ENCODE data around the gene PADI6.

Gene PADI6

DNA sequence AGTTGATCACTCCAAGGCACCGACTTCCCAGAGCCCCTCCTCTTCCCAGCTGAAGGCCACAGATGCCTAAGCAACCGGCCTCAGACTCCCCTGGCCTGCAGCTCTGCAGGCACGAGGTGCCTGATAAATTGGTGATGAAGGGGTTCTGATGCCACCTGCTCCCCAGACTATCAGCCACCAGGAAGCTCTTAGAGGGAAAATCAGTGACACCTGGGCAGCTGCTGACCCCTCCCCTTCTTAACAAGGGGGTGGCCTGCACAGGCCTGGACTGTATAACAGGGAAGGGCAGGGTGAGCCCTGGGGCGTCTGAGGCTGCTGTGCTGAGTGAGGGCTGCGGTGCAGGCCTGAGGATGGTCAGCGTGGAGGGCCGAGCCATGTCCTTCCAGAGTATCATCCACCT is at the start of gene PADI6:
PADI6 (plus strand) TSS at position 301 of the 400 bp plus-strand sequence; CDS start at position 351, 50 bp downstream.
- no peak within 1 kb of the TSS for H3K4me3 ChIP-seq (ENCODE audit: low read depth, low read length)
- TF ChIP-seq, protein P1, sequence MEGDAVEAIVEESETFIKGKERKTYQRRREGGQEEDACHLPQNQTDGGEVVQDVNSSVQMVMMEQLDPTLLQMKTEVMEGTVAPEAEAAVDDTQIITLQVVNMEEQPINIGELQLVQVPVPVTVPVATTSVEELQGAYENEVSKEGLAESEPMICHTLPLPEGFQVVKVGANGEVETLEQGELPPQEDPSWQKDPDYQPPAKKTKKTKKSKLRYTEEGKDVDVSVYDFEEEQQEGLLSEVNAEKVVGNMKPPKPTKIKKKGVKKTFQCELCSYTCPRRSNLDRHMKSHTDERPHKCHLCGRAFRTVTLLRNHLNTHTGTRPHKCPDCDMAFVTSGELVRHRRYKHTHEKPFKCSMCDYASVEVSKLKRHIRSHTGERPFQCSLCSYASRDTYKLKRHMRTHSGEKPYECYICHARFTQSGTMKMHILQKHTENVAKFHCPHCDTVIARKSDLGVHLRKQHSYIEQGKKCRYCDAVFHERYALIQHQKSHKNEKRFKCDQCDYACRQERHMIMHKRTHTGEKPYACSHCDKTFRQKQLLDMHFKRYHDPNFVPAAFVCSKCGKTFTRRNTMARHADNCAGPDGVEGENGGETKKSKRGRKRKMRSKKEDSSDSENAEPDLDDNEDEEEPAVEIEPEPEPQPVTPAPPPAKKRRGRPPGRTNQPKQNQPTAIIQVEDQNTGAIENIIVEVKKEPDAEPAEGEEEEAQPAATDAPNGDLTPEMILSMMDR (IDR thresholded peaks at IDR 0.05; ENCODE audit: low read depth, low read length): no peak
- no peak for TF ChIP-seq POLR2A (IDR thresholded peaks at IDR 0.05; ENCODE audit: extremely low read depth, insufficient read length)
- TF ChIP-seq, protein P2, sequence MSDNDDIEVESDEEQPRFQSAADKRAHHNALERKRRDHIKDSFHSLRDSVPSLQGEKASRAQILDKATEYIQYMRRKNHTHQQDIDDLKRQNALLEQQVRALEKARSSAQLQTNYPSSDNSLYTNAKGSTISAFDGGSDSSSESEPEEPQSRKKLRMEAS (IDR thresholded peaks at IDR 0.05; ENCODE audit: low read depth, low read length): no peak
- no peak for TF ChIP-seq MYC (IDR thresholded peaks at IDR 0.05; ENCODE audit: low read depth, low read length)
- DNase-seq (ENCODE audit: low read depth): no peak

DNA sequence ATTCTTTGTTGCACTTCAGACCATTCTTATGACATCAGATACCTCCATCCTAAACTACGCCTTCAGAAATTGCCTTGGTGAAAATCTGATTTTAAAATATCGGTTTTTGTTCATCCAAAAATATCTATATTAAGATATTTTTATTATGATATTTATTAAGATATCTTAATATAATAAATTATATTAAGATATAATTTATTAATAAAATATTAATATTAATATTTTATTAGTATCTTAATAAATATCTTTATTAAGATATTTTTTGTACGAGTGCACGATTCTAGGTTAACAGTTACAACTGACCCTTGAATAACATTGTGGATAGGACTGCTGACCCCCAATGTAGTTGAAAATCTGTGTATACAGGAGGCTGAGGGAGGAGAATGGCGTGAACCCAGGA is 43.1 kb upstream of the PADI6 start:
- DNase-seq (ENCODE audit: low read depth): no peak
- TF ChIP-seq POLR2A (IDR thresholded peaks at IDR 0.05; ENCODE audit: extremely low read depth, insufficient read length) (no peak), MYC (IDR thresholded peaks at IDR 0.05; ENCODE audit: low read depth, low read length) (no peak)
- TF ChIP-seq, protein P2 (IDR thresholded peaks at IDR 0.05; ENCODE audit: low read depth, low read length): no peak
- TF ChIP-seq, protein P1 (IDR thresholded peaks at IDR 0.05; ENCODE audit: low read depth, low read length): no peak
- no peak overlapping the region for H3K4me3 ChIP-seq (ENCODE audit: low read depth, low read length)

DNA sequence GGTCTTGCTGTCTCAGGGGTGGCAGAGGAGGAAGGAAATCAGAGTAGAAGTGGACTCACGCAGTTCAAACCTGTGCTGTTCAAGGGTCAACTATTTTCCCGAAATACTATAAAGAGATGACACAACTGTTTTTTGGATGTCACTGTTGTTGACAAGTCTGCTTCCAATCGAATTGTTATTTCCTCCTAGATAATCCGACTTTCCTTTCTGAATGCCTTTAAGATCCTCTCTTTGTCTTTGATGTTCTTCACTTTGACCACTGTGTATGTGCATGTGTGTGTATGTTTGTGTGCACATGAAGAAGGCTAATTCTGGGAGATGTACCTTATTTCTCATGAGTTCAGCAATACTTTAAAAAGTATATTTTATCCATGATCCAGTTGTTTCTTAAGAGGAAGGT is 42.4 kb upstream of the PADI6 start:
- DNase-seq (ENCODE audit: low read depth): no peak
- TF ChIP-seq MYC (IDR thresholded peaks at IDR 0.05; ENCODE audit: low read depth, low read length) (no peak), POLR2A (IDR thresholded peaks at IDR 0.05; ENCODE audit: extremely low read depth, insufficient read length) (no peak)
- TF ChIP-seq, protein P2 (IDR thresholded peaks at IDR 0.05; ENCODE audit: low read depth, low read length): no peak
- TF ChIP-seq, protein P1 (IDR thresholded peaks at IDR 0.05; ENCODE audit: low read depth, low read length): no peak
- no peak overlapping the region for H3K4me3 ChIP-seq (ENCODE audit: low read depth, low read length)

DNA sequence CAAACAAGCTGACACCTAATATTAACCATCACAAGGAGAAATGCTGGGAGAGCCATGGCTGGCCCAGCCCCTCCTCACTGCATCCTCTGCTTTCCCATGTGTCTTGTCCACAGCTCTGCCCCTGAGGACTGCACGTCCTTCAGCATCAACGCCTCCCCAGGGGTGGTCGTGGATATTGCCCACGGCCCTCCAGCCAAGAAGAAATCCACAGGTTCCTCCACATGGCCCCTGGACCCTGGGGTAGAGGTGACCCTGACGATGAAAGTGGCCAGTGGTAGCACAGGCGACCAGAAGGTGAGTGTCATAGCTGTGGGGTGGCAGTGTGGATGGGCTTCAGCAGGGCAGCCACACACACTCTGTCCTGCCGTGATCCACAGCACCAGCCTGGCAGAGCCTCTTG is 41.1 kb upstream of the PADI6 start:
- TF ChIP-seq MYC (IDR thresholded peaks at IDR 0.05; ENCODE audit: low read depth, low read length) (no peak), POLR2A (IDR thresholded peaks at IDR 0.05; ENCODE audit: extremely low read depth, insufficient read length) (no peak)
- TF ChIP-seq, protein P2 (IDR thresholded peaks at IDR 0.05; ENCODE audit: low read depth, low read length): no peak
- TF ChIP-seq, protein P1 (IDR thresholded peaks at IDR 0.05; ENCODE audit: low read depth, low read length): no peak
- no peak for DNase-seq (ENCODE audit: low read depth)
- H3K4me3 ChIP-seq (ENCODE audit: low read depth, low read length): no peak overlapping the region

DNA sequence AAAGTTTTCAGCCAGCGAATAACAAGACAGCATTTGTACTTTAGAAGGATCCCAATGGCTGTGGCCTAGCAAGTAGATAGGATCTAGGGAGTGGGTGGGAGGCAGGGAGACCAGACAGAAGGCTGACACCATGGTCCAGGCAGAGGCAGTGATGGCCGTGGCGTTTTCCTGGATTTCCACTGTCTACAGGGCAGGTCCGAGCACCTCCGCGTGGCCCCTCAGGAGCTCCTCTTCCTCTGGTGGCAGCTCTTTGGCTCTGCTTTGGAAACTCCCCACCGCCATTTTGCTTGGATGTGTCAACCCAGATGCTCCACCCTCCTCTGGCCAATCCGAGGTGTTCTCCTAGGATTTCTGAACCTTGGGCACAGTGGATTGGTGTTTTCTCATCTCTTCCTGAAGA is 38.9 kb upstream of the PADI6 start:
- H3K4me3 ChIP-seq (ENCODE audit: low read depth, low read length): no peak overlapping the region
- no peak for DNase-seq (ENCODE audit: low read depth)
- TF ChIP-seq, protein P1 (IDR thresholded peaks at IDR 0.05; ENCODE audit: low read depth, low read length): no peak
- TF ChIP-seq, protein P2 (IDR thresholded peaks at IDR 0.05; ENCODE audit: low read depth, low read length): no peak
- no peak for TF ChIP-seq MYC (IDR thresholded peaks at IDR 0.05; ENCODE audit: low read depth, low read length)
- no peak for TF ChIP-seq POLR2A (IDR thresholded peaks at IDR 0.05; ENCODE audit: extremely low read depth, insufficient read length)

All from NB4 (cell line).